Measurements from ENCODE around the gene PTPRN2.
"Not testable (repeated sequence)": the region's sequence is repeated elsewhere in the genome, so short reads cannot be mapped to it uniquely, and the experiment has no call there.

Gene PTPRN2

DNA sequence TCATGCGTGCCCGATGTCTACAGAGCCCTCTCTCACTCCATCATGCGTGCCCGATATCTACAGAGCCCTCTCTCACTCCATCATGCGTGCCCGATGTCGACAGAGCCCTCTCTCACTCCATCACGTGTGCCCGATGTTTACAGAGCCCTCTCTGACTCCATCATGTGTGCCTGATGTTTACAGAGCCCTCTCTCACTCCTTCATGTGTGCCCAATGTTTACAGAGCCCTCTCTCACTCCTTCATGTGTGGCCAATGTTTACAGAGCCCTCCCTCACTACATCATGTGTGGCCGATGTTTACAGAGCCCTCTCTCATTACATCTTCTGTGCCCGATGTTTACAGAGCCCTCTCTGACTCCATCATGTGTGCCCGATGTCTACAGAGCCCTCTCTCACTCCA, 740.9 kb downstream of the PTPRN2 start:
- not testable (repeated sequence) for DNase-seq (ENCODE audit: low read depth)

- no peak for DNase-seq (ENCODE audit: low read depth)
Observed at GRCh38 chr7:157846271-157846670, 741.4 kb downstream of the PTPRN2 start.

- no peak for DNase-seq (ENCODE audit: low read depth)
Observed at GRCh38 chr7:157845203-157845835, 742.3 kb downstream of the PTPRN2 start.

GRCh38 chr7:157844611-157845010, 743.0 kb downstream of the PTPRN2 start:
- DNase-seq (ENCODE audit: low read depth) = no peak

DNA sequence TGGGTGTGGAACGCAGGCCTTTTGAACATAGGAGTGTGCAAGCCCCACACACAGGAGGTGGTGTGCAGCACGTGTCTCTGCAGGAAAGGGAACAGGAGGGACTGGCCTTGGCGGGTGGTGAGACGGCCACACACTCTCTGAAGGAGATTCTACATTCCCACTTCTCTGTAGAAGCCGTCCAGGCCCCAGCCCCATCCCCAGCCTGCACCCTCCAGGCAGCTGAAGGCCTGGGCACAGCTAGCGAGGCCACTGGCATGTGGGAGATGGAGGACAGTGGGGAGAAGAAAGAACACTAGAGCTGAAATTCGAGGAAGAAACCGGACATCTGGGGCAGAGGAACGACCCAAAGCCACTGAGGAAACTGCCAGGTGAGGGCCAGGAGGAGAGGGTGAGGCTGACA, 743.5 kb downstream of the PTPRN2 start:
- DNase-seq (ENCODE audit: low read depth) = no peak

GRCh38 chr7:157843336-157844140, 744.1 kb downstream of the PTPRN2 start:
- DNase-seq (ENCODE audit: low read depth) = no peak

DNA sequence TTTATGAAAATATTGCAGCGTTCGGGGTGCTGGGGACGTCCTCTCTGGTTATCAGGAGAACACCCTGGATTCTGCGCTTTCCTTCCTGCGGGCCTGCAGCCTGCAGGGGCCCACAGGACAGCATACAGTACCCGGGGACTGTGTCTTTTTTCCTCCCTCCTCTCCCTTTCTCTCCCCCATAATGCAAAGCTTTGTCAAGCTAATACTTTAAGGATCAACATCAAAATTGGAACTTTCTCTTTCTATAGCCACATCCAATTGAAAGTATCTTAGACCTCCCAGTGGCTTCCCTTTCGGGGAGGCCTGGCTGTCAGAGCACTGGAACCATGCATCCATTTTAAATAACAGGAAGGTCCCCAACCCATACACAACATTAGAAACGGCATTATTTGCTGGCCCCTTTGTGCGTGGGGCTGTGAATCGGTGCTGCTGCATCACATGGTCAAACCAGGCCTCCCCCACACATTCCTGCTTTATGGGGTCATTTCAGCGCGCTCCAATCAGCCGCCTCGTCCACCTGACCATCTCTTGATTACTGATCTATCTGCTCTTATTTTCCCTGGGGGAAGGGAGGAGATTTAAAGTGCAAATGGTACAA, 745.8 kb downstream of the PTPRN2 start:
- DNase-seq (ENCODE audit: low read depth) = no peak

DNA sequence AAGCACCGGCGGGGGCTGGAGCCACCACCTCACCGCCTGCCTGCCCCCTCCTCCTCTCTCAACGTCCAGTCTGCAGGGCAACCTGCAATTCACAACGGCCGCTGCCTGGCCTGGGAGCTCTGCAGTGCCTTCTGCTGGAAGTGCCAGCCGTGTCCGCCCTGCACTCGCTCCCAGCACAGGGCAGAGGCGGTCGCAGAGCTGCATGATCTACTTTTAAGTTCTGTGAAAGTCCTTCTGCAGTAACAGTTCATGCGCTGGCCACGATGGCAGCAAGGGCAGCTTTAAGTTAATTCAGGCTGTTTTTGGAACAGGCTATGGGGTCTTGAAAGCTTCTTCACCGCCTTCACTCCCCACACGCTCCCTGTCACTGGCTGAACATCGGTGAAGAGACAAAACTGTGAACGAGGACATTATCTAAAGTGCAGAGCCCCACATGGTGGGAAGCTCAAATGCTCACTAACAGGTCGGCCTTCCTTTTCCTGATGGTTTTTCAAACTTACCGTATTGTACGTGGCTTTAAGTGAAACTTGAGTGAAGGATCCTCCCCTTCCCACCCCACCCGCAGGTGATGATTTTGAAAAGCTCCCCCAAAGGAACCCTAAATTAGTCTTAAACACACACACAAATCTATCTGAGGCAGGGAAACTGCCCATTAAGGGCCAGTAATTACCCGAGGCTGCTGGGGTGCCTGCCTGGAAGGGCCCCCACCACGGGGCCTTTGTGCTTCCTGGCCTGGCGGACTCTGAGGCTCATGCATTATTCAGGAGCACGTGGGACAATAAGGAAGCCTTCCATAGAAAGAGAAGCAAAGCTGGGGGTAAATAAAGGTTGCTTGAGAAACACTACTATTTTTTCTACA, 746.5 kb downstream of the PTPRN2 start:
- DNase-seq (ENCODE audit: low read depth) = no peak

GRCh38 chr7:157840174-157840913, 747.3 kb downstream of the PTPRN2 start:
- no peak for DNase-seq (ENCODE audit: low read depth)

- DNase-seq (ENCODE audit: low read depth) = no peak
Observed at GRCh38 chr7:157839672-157840167, 747.9 kb downstream of the PTPRN2 start.

- DNase-seq (ENCODE audit: low read depth) = no peak
Observed at GRCh38 chr7:157839226-157839625, 748.4 kb downstream of the PTPRN2 start.

DNA sequence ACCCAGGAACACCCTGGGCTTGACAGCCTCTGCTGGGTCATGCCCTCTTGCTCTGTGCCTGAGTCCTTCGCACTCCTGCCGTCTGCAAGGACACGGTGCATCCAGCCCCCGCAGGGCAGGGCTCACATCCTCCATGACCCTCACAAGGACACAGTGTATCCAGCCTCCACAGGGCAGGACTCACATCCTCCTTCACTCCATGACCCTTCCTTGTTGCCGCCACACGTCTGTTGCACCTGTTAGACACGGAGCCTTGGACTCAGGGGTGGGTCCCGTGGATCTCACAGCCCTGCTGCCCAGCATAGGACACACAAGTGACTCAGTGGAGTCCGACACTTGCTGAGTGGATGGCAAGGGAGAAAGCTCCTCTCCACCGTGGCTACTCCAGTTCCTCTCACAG, 750.1 kb downstream of the PTPRN2 start:
- DNase-seq (ENCODE audit: low read depth) = no peak

DNA sequence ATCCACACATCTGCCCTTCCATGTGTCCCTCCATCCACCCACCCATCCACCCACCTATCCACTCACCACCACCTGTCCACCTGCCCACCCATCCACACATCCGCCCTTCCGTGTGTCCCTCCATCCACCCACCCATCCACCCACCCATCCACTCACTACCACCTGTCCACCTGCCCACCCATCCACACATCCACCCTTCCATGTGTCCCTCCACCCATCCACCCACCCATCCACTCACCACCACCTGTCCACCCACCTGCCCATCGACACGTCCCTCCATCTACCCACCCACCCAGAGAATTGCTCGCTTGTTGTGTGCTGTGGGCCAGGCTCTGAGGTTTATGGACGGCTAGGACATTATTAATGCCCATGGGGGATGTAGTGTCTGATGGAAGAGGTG, 750.6 kb downstream of the PTPRN2 start:
- DNase-seq (ENCODE audit: low read depth) = no peak

- no peak for DNase-seq (ENCODE audit: low read depth)
Observed at GRCh38 chr7:157834501-157835163, 753.0 kb downstream of the PTPRN2 start.

GRCh38 chr7:157832866-157833607, 754.6 kb downstream of the PTPRN2 start:
- DNase-seq (ENCODE audit: low read depth) = no peak

GRCh38 chr7:157832421-157832820, 755.2 kb downstream of the PTPRN2 start:
- DNase-seq (ENCODE audit: low read depth) = no peak

GRCh38 chr7:157832006-157832405, 755.6 kb downstream of the PTPRN2 start:
- DNase-seq (ENCODE audit: low read depth) = no peak

GRCh38 chr7:157831143-157831905, 756.3 kb downstream of the PTPRN2 start:
- DNase-seq (ENCODE audit: low read depth) = no peak

DNA sequence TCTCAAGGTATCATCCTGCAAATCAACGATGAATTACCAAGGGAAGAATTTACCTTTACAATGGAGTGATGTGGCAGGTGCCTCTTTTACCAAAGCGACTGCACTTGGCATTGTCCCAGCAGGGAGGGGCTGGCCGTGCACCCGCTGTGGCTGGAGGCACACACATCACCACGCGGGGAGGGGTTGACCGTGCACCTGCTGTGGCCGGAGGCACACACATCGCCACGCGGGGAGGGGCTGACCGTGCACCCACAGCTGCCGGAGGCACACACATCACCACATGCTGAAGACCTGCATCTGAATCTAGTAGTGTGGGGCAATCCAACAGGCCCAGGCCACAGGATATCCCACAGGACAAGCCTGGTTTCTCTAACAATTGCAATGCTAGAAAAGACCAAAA, 757.3 kb downstream of the PTPRN2 start:
- no peak for DNase-seq (ENCODE audit: low read depth)

Measured in stimulated activated CD8-positive, alpha-beta memory T cell treated with anti-CD3 and anti-CD28 coated beads, Interleukin-15, amount 100 ng/mL, for 24 hours (primary cell).